IMR-90 (cell line): ENCODE data around the gene NHSL1. TPM values are rescaled to one million over a fixed set of nuclear protein-coding genes. Genes with fewer than 3 reads are reported as not detected.
A peak's percentile ranks its signal among the peaks of the same experiment; 100 is the strongest.

Experiments used
- ATAC-seq: fragments of 200-7000 bp; cut with Tn5 transposase; 2 replicates; pipeline ENCODE4 v1.9.1; 2020; ENCODE audit warnings: low read depth, mild to moderate bottlenecking, moderate library complexity
- BruUV-seq: library from RNA; stranded (reverse); fragments of 400-500 nt; replicated peaks from 2 replicates; lab custom pipeline; 2021; lab: Mats Ljungman, UMichigan
- CTCF ChIA-PET: fragments of 300-600 bp; formaldehyde crosslinking; extraction: SDS; loops from one replicate; lab custom pipeline; 2021; ENCODE audit warnings: antibody characterized with exemption; lab: Yijun Ruan, JAX
- POLR2A ChIA-PET: fragments of 300-600 bp; sonication (Branson Sonifier 250); formaldehyde crosslinking; loops from one replicate; lab custom pipeline; 2022; ENCODE audit warnings: antibody characterized with exemption; ENCODE audit not compliant: unreplicated experiment; lab: Charles Lee
- DNase-seq: peaks from one replicate; pipeline ENCODE4 v3.0.0; 2013
- H2AFZ ChIP-seq: replicated peaks from 2 replicates; pipeline ENCODE3; 2013; ENCODE audit warnings: low read length, mild to moderate bottlenecking; ENCODE audit not compliant: poor library complexity
- H2AK5ac ChIP-seq: 2 replicates; pipeline ENCODE4 v1.6.1; 2013; ENCODE audit warnings: low read depth, low read length, inconsistent platforms
- H2AK9ac ChIP-seq: replicated peaks from 2 replicates; pipeline ENCODE3; 2013; ENCODE audit warnings: mild to moderate bottlenecking, low read depth, low read length, moderate library complexity; ENCODE audit not compliant: poor library complexity
- H2BK120ac ChIP-seq: 2 replicates; pipeline ENCODE4 v1.6.1; 2013; ENCODE audit warnings: low read depth, low read length, inconsistent platforms
- H2BK15ac ChIP-seq: 3 replicates; pipeline ENCODE4 v1.6.1; 2013; ENCODE audit warnings: low read depth, low read length, inconsistent platforms
- H2BK20ac ChIP-seq: 2 replicates; pipeline ENCODE4 v1.6.1; 2013; ENCODE audit warnings: low read depth, mild to moderate bottlenecking, inconsistent platforms, low read length, moderate library complexity
- H2BK5ac ChIP-seq: 2 replicates; pipeline ENCODE4 v1.6.1; 2013; ENCODE audit warnings: mild to moderate bottlenecking, low read depth, low read length, inconsistent platforms; ENCODE audit not compliant: poor library complexity, severe bottlenecking
- H3K14ac ChIP-seq: replicated peaks from 2 replicates; pipeline ENCODE4 v1.6.1; 2013; ENCODE audit warnings: low read depth, low read length, inconsistent platforms
- H3K18ac ChIP-seq: 2 replicates; pipeline ENCODE4 v1.6.1; 2013; ENCODE audit warnings: low read depth, low read length, control low read depth
- H3K23ac ChIP-seq: 2 replicates; pipeline ENCODE4 v1.6.1; 2013; ENCODE audit warnings: low read depth, low read length, inconsistent platforms
- H3K27ac ChIP-seq: 2 replicates; pipeline ENCODE4 v1.5.1; 2013; ENCODE audit warnings: mild to moderate bottlenecking, control low read depth, low read length; ENCODE audit not compliant: insufficient read depth
- H3K27me3 ChIP-seq: 2 replicates; pipeline ENCODE4 v1.6.1; 2013; ENCODE audit warnings: low read length; ENCODE audit not compliant: control insufficient read depth, insufficient read depth
- H3K36me3 ChIP-seq: 2 replicates; pipeline ENCODE4 v1.6.1; 2013; ENCODE audit warnings: low read length, mixed read lengths; ENCODE audit not compliant: control insufficient read depth, insufficient read depth
- H3K4ac ChIP-seq: 2 replicates; pipeline ENCODE4 v1.6.1; 2013; ENCODE audit warnings: low read depth, low read length, inconsistent platforms
- H3K4me1 ChIP-seq: 2 replicates; pipeline ENCODE4 v1.6.1; 2013; ENCODE audit warnings: low read length, mixed read lengths; ENCODE audit not compliant: control insufficient read depth, insufficient read depth
- H3K4me2 ChIP-seq: 2 replicates; pipeline ENCODE4 v1.6.1; 2013; ENCODE audit warnings: low read depth, mild to moderate bottlenecking, control low read depth, low read length, moderate library complexity
- H3K4me3 ChIP-seq: 2 replicates; pipeline ENCODE4 v1.5.1; 2013; ENCODE audit warnings: low read depth, mild to moderate bottlenecking, control low read depth, low read length, moderate library complexity; ENCODE audit not compliant: insufficient read depth
- H3K56ac ChIP-seq: 2 replicates; pipeline ENCODE4 v1.6.1; 2013; ENCODE audit warnings: low read length, inconsistent platforms; ENCODE audit not compliant: insufficient read depth; ENCODE audit errors: extremely low read depth
- H3K79me1 ChIP-seq, 2 experiments: 2 replicates each; pipeline ENCODE4 v1.6.1; 2013; ENCODE audit warnings: low read length in 2 of 2, inconsistent platforms in 1 of 2, low read depth in 1 of 2
- H3K9ac ChIP-seq: 2 replicates; pipeline ENCODE4 v1.6.1; 2013; ENCODE audit warnings: low read depth, low read length, control low read depth
- H3K9me1 ChIP-seq: 2 replicates; pipeline ENCODE4 v1.6.1; 2013; ENCODE audit warnings: low read length, inconsistent platforms; ENCODE audit not compliant: insufficient read depth
- H3K9me3 ChIP-seq: 2 replicates; pipeline ENCODE4 v1.6.1; 2013; ENCODE audit warnings: low read length; ENCODE audit not compliant: control insufficient read depth, insufficient read depth
- H4K20me1 ChIP-seq: 2 replicates; pipeline ENCODE4 v1.6.1; 2013; ENCODE audit warnings: low read length, inconsistent platforms; ENCODE audit not compliant: insufficient read depth
- H4K5ac ChIP-seq: 2 replicates; pipeline ENCODE4 v1.6.1; 2013; ENCODE audit warnings: mild to moderate bottlenecking, low read depth, low read length, control low read depth
- H4K8ac ChIP-seq, 2 experiments: 2 replicates each; pipeline ENCODE4 v1.6.1; 2013; ENCODE audit warnings: low read depth in 2 of 2, low read length in 2 of 2, control low read depth in 1 of 2, inconsistent platforms in 1 of 2
- H4K91ac ChIP-seq: 2 replicates; pipeline ENCODE4 v1.6.1; 2013; ENCODE audit warnings: low read depth, low read length, inconsistent platforms; ENCODE audit not compliant: insufficient read depth
- BHLHE40 ChIP-seq: fragments of 150-350 bp; IDR thresholded peaks from 2 replicates; pipeline ENCODE4 v1.6.1; 2016; ENCODE audit warnings: mild to moderate bottlenecking, low read depth, low read length
- NFE2L2 ChIP-seq: fragments of 150-350 bp; IDR thresholded peaks from 2 replicates; pipeline ENCODE4 v1.6.1; 2016; ENCODE audit warnings: low read depth, mild to moderate bottlenecking, low read length
- RCOR1 ChIP-seq: IDR thresholded peaks from 2 replicates; pipeline ENCODE4 v1.6.1; 2012; ENCODE audit warnings: mild to moderate bottlenecking, low read length, improper control_type of control experiment; ENCODE audit not compliant: insufficient replicate concordance
- RFX5 ChIP-seq: IDR thresholded peaks from 2 replicates; pipeline ENCODE4 v1.8.0; 2012; ENCODE audit warnings: low read depth, mild to moderate bottlenecking, low read length, moderate library complexity
- SMC3 ChIP-seq: fragments of 150-350 bp; IDR thresholded peaks from 2 replicates; pipeline ENCODE4 v1.6.1; 2016; ENCODE audit warnings: low read depth, mild to moderate bottlenecking, antibody characterized with exemption, low read length, moderate library complexity
- WGBS, 2 experiments: methylation state at CpG; one replicate each; pipeline versions ENCODE4 v1.1.5 to v1.1.7; 2013; ENCODE audit warnings: missing lambda C conversion rate in 2 of 2; ENCODE audit not compliant: insufficient read length in 1 of 2; ENCODE audit errors: extremely low coverage in 2 of 2; 5-methylcytosine and 5-hydroxymethylcytosine counted together
- dilution Hi-C: fragments of 300-500 bp; cut with HindIII; formaldehyde crosslinking; loops from one replicate; pipeline ENCODE4 v1.14.3; 2018; ENCODE audit warnings: low sequenced_read_pairs; ENCODE audit not compliant: unreplicated experiment
- in situ Hi-C: fragments of 300-500 bp; cut with MboI; formaldehyde crosslinking; loops from 3 replicates; pipeline ENCODE4 v1.14.3; 2019; ENCODE audit warnings: low sequenced_read_pairs, inconsistent platforms, mixed read lengths
- intact Hi-C: fragments of 100-400 bp; cut with micrococcal nuclease; formaldehyde crosslinking; loops from 2 replicates; pipeline ENCODE4 v1.10.0; 2022
- polyA plus RNA-seq, 3 experiments: library from polyadenylated mRNA; depleted of rRNA; stranded (reverse); fragments of >200 nt; gene quantifications; 2 replicates each; pipeline ENCODE4 v1.2.3, GENCODE V29; 2012; ENCODE audit warnings: low replicate concordance in 1 of 3
- total RNA-seq: library from RNA; depleted of rRNA; stranded (reverse); fragments of >200 nt; gene quantifications from 2 replicates; pipeline ENCODE4 v1.2.3, GENCODE V29; 2012

The NHSL1 gene
- total and polyA plus RNA-seq, 2 of the 4 experiments (the other 2 are of a cell fraction), result 5.6 to 7.2 TPM

- Histone ChIP-seq H2AK9ac (no peak overlapping the region), H3K23ac (no peak overlapping the region), H3K27me3 (no peaks in the 10 kb centered on the region), H3K4ac (no peak overlapping the region), H3K9ac (no peak overlapping the region), H4K20me1 (no peaks in the 10 kb centered on the region), H3K27ac (no peak overlapping the region), H2AK5ac (no peak overlapping the region), H2BK5ac (no peak overlapping the region), H2BK15ac (no peak overlapping the region), H3K4me2 (no peak overlapping the region), H3K36me3 (no peaks in the 10 kb centered on the region), H4K5ac (no peak overlapping the region), H3K4me1 (peaks cover 2% of the 10 kb centered on the region; the same call in 1 of the 2 replicates), H4K91ac (no peak overlapping the region), H3K56ac (no peak overlapping the region), H2AFZ (no peak overlapping the region), H3K18ac (no peak overlapping the region), H2BK20ac (no peak overlapping the region), H4K8ac (no peak overlapping the region), H3K9me3 (no peaks in the 10 kb centered on the region), H2BK120ac (no peak overlapping the region), H3K4me3 (no peak overlapping the region), H3K14ac (no peak overlapping the region), H3K79me1 (peaks cover 26 to 46% of the 10 kb centered on the region in 2 experiments), H3K9me1 (no peaks in the 10 kb centered on the region; the same call in 1 of the 2 replicates)
- DNase-seq, result peak; percentile 18
- in situ Hi-C loops (loop anchor here (5.0 kb wide), 1 partner anchor 411 kb away; no protein-coding TSS in a partner anchor), dilution Hi-C loops (no loop called here), intact Hi-C loops (no loop called here)
- TF ChIP-seq BHLHE40, result no peak
- TF ChIP-seq RFX5, result no peak
- TF ChIP-seq SMC3, result no peak
- no peak for TF ChIP-seq NFE2L2
- TF ChIP-seq RCOR1, result no peak
- WGBS, 2 experiments, result no CpG with 5 or more reads among the region's 7 CpGs
- BruUV-seq, result no TSS peak
- no peak for ATAC-seq
- CTCF ChIA-PET, result interaction anchor here (0.9 kb wide), 1 partner anchor 95 kb away, joined by 4 read pairs; no protein-coding TSS in a partner anchor
- POLR2A ChIA-PET, result no interaction called here
These were observed 24.3 kb upstream of the NHSL1 start for GRCh38 chr6:138523347-138524210.
